Measurements from ENCODE around the gene EFNB1.

EFNB1 gene

GRCh38 chrX:68827848-68828624 lies 785 bp upstream of the EFNB1 start:
- peak; percentile 63 for DNase-seq

DNA sequence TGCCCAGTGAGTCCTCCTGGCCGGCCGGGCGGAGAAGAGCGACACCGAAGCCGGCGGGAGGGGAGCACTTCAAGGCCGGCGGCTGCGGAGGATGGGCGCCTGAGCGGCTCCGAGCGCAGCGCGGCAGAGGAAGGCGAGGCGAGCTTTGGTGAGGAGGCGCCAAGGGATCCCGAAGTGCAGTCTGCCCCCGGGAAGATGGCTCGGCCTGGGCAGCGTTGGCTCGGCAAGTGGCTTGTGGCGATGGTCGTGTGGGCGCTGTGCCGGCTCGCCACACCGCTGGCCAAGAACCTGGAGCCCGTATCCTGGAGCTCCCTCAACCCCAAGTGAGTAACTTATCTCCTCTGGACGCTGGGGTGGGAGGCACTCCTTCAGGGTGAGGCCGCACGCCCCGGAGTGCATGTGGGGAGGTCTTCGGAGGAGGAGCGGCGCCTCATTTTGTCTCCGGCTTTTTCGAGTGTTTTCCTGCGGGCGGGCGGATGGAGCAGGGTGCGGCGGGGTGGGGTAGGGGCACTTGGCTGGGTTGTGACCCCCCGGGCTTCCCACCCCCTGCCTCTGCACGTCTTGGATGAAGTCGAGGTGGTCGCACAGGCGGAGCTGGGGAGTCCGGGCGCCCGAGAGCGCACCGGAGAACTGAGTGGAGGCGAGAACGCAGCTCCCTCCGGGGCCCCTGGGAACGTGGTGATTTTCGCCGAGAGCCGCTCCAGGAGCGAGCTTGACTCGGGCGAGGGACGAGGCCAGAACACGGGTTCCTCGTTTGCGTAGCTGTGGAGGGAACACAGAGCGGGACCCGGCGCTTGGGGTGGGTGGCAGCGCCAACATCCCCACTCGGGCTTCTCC lies 979 bp downstream of the EFNB1 start:
- DNase-seq, result peak; percentile 11

DNA sequence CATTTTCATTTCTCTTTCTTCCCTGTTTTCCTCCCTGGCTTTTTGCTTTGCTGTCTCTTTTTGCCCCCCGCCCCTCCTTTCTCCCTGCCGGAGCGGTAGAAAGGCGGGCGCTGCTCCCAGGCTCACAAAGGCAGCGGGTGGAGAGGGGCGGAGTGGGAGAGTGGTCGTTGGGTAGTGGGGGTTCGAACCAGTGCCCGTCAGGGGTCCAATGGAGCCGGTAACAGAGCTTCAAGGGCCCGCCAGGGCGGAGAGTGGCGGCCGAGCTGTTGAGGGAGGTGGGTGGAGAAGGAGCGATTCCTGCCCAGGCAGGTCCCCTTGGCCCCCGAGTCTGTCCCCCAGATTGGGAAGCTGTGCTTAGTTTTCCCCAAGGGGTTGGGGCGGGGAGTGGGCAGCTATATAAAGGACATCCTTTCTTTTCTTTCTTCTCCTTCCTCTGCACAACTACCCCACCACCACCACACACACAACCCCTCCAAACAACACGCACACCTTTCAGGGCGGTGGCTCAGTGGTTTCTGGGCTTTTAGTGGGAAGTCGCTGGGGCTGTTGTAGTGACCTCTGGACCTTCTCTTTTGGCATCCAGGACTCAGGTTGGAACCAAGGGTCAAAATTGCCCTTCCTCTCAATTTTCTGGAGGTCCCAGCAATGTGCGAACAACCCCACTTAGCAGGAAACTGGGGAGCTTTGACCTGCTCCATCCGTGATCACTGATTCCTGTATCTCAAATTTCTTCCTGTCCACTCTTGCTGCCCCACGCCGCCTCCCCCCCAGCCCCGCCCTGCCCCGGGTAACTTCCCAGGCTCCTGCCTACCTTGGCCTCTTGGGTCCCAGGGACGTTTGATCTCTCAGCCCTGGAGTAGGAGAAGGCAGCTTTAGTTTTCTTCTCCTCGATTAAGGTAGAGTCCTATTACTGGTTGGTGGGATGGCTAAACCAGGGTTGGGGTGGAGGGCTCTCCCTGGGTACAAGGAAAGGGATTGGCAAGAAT lies 1.9 kb downstream of the EFNB1 start:
- no peak for DNase-seq

- no peak for DNase-seq
These were observed 2.7 kb downstream of the EFNB1 start for GRCh38 chrX:68831405-68832100.

GRCh38 chrX:68832101-68832416 lies 3.2 kb downstream of the EFNB1 start:
- DNase-seq, result no peak

- no peak for DNase-seq
These were observed 4.0 kb downstream of the EFNB1 start for GRCh38 chrX:68832516-68833447.

DNA sequence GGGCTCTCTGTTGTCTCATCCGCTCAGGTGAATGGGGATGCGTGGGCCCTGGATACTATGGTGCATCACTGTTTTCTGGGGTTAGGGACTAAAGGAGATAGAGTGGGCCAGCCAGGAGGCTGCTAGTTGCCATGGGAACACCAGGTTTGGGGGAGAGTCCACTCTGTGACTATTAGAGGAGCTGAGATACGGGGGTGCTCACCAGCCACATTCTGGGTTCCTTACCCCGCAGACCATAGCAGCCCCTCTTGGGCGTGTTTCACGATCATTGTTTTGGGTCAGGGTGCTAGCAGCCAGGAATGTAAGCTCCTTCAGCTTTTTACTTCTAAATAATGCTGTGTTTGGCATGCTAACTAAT lies 4.6 kb downstream of the EFNB1 start:
- no peak for DNase-seq

GRCh38 chrX:68833855-68834331 lies 5.1 kb downstream of the EFNB1 start:
- no peak for DNase-seq

- no peak for DNase-seq
These were observed 5.7 kb downstream of the EFNB1 start for GRCh38 chrX:68834371-68835103.

GRCh38 chrX:68835104-68835442 lies 6.3 kb downstream of the EFNB1 start:
- DNase-seq, result no peak

DNA sequence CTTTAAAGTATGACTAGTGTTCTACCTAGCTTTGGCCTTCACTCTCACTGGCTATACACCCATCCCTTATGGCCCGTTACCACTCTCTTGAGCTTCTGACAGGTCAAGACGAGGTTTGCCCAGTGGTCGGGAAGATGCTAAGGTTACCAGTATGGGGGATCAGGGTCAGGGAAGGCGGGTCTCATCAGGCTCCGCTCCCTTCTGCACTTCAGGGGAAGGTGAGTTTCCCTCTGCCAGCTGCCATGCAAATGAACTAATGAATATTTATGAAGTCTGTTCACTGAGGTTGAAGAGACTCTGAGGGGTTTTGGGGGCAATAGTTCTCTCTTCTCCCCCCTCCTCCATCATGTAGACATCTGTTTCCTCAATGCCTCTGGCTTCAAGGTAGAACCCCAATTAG lies 6.6 kb downstream of the EFNB1 start:
- DNase-seq, result no peak

DNA sequence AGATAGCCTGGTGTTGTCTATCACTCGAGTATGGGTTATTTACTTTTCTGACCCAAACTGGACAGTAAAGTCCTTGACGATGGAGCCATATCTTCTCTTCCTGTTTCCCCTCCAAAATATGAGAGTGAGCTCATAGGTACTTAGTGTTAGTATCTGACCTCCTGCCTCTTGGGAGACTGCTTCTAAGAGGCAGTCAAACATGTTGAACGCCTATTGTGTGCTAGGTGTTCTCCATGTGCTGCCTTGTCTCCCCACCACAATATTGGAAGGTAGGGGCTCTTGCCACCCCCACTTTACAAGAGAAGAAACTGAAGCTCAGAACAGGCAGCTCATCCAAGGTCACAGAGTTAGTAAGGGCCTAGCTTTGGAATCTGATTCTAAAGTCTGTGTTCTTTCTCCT lies 8.3 kb downstream of the EFNB1 start:
- no peak for DNase-seq

DNA sequence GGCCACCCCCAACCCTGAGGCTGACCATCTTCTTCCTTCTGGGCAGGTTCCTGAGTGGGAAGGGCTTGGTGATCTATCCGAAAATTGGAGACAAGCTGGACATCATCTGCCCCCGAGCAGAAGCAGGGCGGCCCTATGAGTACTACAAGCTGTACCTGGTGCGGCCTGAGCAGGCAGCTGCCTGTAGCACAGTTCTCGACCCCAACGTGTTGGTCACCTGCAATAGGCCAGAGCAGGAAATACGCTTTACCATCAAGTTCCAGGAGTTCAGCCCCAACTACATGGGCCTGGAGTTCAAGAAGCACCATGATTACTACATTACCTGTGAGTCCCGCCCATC lies 9.7 kb downstream of the EFNB1 start:
- DNase-seq, result no peak

DNA sequence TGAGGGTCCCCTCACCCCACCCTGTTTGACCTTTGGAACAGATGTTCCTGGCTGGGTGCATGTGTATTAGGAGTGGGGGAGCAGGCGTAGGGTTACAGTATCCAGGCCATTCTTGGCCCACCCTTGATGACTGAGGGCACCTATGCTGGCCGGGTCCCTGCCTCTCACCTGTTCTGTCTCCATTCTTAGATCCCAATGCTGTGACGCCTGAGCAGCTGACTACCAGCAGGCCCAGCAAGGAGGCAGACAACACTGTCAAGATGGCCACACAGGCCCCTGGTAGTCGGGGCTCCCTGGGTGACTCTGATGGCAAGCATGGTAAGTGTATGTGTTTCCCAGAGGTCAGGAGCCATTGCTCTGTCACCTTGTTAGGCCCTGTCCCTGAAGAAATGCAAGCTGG lies 10.9 kb downstream of the EFNB1 start:
- no peak for DNase-seq

GRCh38 chrX:68840256-68840655 lies 11.4 kb downstream of the EFNB1 start:
- no peak for DNase-seq

DNA sequence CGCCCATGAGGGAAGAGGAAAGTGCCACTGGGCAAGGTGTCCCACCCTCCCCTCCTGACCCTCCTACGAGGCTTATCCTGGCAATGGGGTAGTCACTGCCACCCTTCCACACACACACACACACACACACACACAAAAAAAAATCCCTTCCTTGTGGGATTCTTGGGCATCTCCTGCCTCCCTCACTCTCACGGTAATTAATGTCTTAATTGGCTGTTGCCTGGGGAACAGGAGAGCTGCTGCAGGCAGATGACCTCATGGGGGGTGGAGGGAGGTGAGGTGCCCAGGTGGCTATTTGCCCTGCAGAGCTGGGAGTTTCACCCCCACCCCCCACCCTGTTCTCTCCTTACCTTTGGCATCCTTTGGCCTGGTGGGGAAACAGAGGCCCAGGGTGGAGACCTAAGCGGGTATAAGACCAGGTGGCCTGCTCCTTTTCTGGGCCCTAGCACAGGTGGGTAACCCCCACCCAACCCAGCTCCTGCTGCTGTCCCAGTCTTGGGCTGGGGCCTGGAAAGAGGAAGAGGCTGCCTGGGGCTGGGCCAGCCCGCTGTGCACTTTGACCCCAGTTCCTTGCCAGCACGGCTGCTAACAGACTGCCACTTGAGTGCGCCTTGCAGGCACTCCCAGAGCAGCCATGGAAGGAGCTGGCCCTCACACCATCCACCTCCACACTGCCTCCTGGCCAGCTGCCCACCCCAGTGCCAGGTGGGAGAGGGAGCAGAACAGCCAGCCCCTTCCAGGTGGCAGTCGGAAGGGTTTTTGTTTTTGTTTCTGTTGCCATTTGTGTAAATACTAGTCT lies 12.6 kb downstream of the EFNB1 start:
- DNase-seq, result no peak

DNA sequence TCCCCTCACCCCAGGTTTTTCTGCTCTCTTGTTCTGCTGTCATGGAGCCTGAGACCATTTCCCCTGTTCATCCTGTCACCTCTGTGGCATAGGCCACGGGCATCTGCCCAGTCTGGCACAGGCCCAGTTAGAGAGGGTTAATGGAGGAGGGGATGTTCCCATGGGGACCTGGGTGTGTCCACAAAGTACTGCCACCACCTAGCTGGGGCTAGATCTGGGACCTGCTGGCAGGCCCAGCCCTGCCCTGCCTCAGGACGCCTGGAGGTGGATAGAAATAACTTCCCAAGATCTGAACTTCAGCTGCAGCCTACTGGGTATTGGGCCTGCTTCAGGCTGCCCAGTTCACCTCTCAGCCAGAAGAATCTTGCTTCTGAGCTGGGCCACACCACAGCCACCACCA lies 13.5 kb downstream of the EFNB1 start:
- DNase-seq, result no peak

DNA sequence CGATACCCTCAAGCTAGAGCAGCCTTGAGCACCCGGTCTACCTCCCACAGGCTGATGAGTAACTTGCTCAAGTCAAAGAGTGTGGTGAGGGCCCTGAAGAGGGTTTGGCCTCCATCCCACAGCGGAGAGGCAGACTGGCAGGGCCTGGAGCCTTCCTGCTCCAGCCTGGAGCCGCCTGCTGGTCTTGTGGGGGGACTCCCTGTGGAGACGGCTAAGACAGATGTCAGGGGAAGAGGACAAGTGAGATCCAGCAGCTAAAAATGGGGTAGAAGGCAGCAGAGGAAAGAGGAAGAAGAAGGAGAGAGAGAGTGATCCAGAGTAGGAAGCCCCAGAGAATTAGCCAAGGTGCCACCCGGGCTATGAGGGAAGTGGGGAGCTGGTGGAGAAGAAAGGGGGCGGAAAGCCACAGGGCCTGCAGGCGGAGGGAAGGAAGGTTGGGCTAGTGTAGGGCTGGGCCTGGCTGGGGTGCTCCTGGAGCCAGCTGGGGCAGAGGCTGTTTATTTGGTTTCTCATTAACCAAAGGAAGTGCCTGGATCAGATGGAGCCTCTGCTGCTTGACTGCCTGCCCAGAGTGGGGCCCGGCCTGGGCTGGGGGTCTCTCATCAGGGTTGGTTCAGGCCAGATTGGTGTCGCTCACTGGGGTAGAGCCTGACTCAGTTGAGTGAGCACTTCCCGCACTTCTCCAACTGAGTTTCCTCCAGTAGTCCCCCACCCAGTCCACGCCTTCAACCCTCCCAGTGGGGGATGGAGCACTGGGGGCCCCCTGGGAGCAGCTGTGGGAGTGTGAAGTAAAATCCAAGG lies 14.2 kb downstream of the EFNB1 start:
- no peak for DNase-seq

DNA sequence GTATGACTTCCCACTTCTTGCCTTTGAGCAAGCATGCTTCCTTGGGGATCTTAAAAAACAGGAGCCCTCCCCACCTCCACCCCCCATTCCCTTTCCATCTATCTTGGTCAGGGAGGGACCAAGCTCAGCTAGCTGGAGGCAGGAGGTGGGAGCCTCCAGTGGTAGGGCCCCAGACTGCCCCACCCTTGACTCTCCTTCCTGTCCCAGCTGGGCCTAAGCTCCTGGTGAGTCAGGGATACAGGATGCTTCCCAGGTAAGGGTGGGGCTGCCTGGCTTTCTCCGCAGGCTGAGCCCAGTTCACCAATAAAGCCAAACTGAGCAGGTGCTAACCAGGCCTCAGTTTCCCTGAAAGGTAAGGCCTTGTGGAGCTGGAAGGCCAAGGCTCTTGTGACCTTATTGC lies 15.2 kb downstream of the EFNB1 start:
- DNase-seq, result no peak
